ENCODE measurements around the gene AKAP13.

DNA sequence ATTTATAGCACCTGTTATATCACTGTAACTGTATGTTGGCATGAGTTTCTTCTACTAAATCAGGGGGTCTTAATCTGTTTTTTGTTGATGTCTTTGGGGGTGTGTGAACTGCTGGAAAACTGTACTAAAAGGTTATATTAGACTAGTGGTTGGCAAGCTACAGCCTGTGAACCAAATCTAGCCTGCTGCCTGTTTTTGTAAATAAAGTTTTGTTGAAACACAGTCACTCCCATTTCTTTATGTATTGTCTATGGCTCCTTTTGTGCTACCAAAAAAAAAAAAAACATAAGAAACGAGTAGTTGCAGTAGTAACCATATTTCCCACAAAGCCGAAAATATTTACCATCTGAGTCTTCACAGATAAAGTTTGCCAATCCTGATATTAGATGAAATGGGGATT lies 126.7 kb downstream of the AKAP13 start:
- TF ChIP-seq, protein P1, sequence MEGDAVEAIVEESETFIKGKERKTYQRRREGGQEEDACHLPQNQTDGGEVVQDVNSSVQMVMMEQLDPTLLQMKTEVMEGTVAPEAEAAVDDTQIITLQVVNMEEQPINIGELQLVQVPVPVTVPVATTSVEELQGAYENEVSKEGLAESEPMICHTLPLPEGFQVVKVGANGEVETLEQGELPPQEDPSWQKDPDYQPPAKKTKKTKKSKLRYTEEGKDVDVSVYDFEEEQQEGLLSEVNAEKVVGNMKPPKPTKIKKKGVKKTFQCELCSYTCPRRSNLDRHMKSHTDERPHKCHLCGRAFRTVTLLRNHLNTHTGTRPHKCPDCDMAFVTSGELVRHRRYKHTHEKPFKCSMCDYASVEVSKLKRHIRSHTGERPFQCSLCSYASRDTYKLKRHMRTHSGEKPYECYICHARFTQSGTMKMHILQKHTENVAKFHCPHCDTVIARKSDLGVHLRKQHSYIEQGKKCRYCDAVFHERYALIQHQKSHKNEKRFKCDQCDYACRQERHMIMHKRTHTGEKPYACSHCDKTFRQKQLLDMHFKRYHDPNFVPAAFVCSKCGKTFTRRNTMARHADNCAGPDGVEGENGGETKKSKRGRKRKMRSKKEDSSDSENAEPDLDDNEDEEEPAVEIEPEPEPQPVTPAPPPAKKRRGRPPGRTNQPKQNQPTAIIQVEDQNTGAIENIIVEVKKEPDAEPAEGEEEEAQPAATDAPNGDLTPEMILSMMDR (IDR thresholded peaks at IDR 0.05), result no peak
- no peak for TF ChIP-seq RFX5 (IDR thresholded peaks at IDR 0.05)
